HG03060 (cell line): Measurements from ENCODE around the gene HAS3.
"Not testable (repeated sequence)": the region's sequence is repeated elsewhere in the genome, so short reads cannot be mapped to it uniquely, and the experiment has no call there.

Source experiments
- ATAC-seq: cut with Tn5 transposase; IDR thresholded peaks from one replicate; pipeline ENCODE4 v1.9.1; 2021; ENCODE audit warnings: low read depth, moderate number of reproducible peaks; ENCODE audit not compliant: unreplicated experiment

The HAS3 gene

GRCh38 chr16:69115837-69116236 lies 10.4 kb downstream of the HAS3 start:
- ATAC-seq: no peak

- no peak for ATAC-seq
Measured at GRCh38 chr16:69116256-69116875, 10.9 kb downstream of the HAS3 start.

GRCh38 chr16:69116906-69117305 lies 11.5 kb downstream of the HAS3 start:
- ATAC-seq: no peak

- ATAC-seq: no peak
Measured at GRCh38 chr16:69118468-69118867, 13.0 kb downstream of the HAS3 start.

- ATAC-seq: no peak
Measured at GRCh38 chr16:69118994-69119393, 13.5 kb downstream of the HAS3 start.

- ATAC-seq: no peak
Measured at GRCh38 chr16:69119536-69119935, 14.1 kb downstream of the HAS3 start.

- ATAC-seq: no peak
Measured at GRCh38 chr16:69120096-69120664, 14.7 kb downstream of the HAS3 start.

- no peak for ATAC-seq
Measured at GRCh38 chr16:69123910-69124309, 18.5 kb downstream of the HAS3 start.

GRCh38 chr16:69124406-69124805 lies 19.0 kb downstream of the HAS3 start:
- ATAC-seq: not testable (repeated sequence)

GRCh38 chr16:69124961-69125360 lies 19.5 kb downstream of the HAS3 start:
- not testable (repeated sequence) for ATAC-seq

- ATAC-seq: no peak
Measured at GRCh38 chr16:69126221-69126620, 20.8 kb downstream of the HAS3 start.

- not testable (repeated sequence) for ATAC-seq
Measured at GRCh38 chr16:69126801-69127200, 21.3 kb downstream of the HAS3 start.

- no peak for ATAC-seq
Measured at GRCh38 chr16:69127966-69128510, 22.6 kb downstream of the HAS3 start.

GRCh38 chr16:69130461-69130860 lies 25.0 kb downstream of the HAS3 start:
- ATAC-seq: no peak

- ATAC-seq: no peak
Measured at GRCh38 chr16:69131167-69131838, 25.9 kb downstream of the HAS3 start.

GRCh38 chr16:69131839-69132423 lies 26.5 kb downstream of the HAS3 start:
- ATAC-seq: no peak

- no peak for ATAC-seq
Measured at GRCh38 chr16:69132424-69133252, 27.2 kb downstream of the HAS3 start, which contains the start of the genes CHTF8 and UTP4. Gene CHTF8 (minus strand): TSS chr16:69132588. CDS start chr16:69121458, 11,130 bp downstream. Gene UTP4 (plus strand): TSS chr16:69132649. CDS start chr16:69133460, 811 bp downstream.

GRCh38 chr16:69133373-69133954 lies 28.0 kb downstream of the HAS3 start:
- no peak for ATAC-seq

GRCh38 chr16:69138608-69139007 lies 33.2 kb downstream of the HAS3 start:
- ATAC-seq: no peak

GRCh38 chr16:69139464-69139863 lies 34.0 kb downstream of the HAS3 start:
- ATAC-seq: not testable (repeated sequence)
